HepG2 (cell line): Measurements from ENCODE around the gene CSDE1. TPM values are rescaled to one million over a fixed set of nuclear protein-coding genes. Genes with fewer than 3 reads are reported as not detected.

Experiments used
- GFI1 ChIP-seq: sonication (generic); formaldehyde crosslinking; IDR thresholded peaks from 2 replicates; pipeline ENCODE4 v1.5.0; 2020; ENCODE audit warnings: missing genetic modification reagents, mild to moderate bottlenecking, borderline replicate concordance
- HDAC2 ChIP-seq: sonication (generic); formaldehyde crosslinking; IDR thresholded peaks from 2 replicates; pipeline ENCODE4 v1.4.0; 2020; ENCODE audit warnings: missing genetic modification reagents
- HMG20A ChIP-seq: IDR thresholded peaks from 2 replicates; pipeline ENCODE4 v1.6.1; 2016; ENCODE audit warnings: borderline replicate concordance
- HNRNPL ChIP-seq: fragments of 200-400 bp; formaldehyde crosslinking; IDR thresholded peaks from 2 replicates; pipeline ENCODE4 v1.6.1; 2017; ENCODE audit warnings: mild to moderate bottlenecking, low read depth, low read length
- KDM5B ChIP-seq: sonication (generic); formaldehyde crosslinking; IDR thresholded peaks from 2 replicates; pipeline ENCODE4 v1.4.0; 2020; ENCODE audit warnings: missing genetic modification reagents, mild to moderate bottlenecking, borderline replicate concordance
- MAF1 ChIP-seq: sonication (generic); formaldehyde crosslinking; IDR thresholded peaks from 2 replicates; pipeline ENCODE4 v1.5.0; 2020; ENCODE audit warnings: missing genetic modification reagents, borderline replicate concordance
- MYNN ChIP-seq: sonication (generic); formaldehyde crosslinking; IDR thresholded peaks from 2 replicates; pipeline ENCODE4 v1.4.0; 2020; ENCODE audit warnings: mild to moderate bottlenecking, low read depth, missing genetic modification reagents
- NFKB2 ChIP-seq: sonication (generic); formaldehyde crosslinking; IDR thresholded peaks from 2 replicates; pipeline ENCODE4 v1.4.0; 2020; ENCODE audit warnings: missing genetic modification reagents, borderline replicate concordance
- NPAS2 ChIP-seq: sonication (generic); formaldehyde crosslinking; IDR thresholded peaks from 2 replicates; pipeline ENCODE4 v1.8.0; 2022; ENCODE audit warnings: mild to moderate bottlenecking, missing genetic modification reagents, borderline replicate concordance
- SNAI1 ChIP-seq: sonication (generic); formaldehyde crosslinking; IDR thresholded peaks from 2 replicates; pipeline ENCODE4 v1.5.0; 2020; ENCODE audit warnings: mild to moderate bottlenecking, missing genetic modification reagents, borderline replicate concordance
- ZBTB1 ChIP-seq: sonication (generic); formaldehyde crosslinking; IDR thresholded peaks from 2 replicates; pipeline ENCODE4 v1.4.0; 2020; ENCODE audit warnings: missing genetic modification reagents, borderline replicate concordance
- ZBTB42 ChIP-seq: sonication (generic); formaldehyde crosslinking; IDR thresholded peaks from 2 replicates; pipeline ENCODE4 v1.5.0; 2020; ENCODE audit warnings: mild to moderate bottlenecking, missing genetic modification reagents
- ZNF207 ChIP-seq: fragments of 450-650 bp; IDR thresholded peaks from 2 replicates; pipeline ENCODE4 v1.6.1; 2016; ENCODE audit warnings: antibody characterized with exemption, borderline replicate concordance
- ZNF510 ChIP-seq: sonication (generic); formaldehyde crosslinking; IDR thresholded peaks from 2 replicates; pipeline ENCODE4 v1.4.0; 2020; ENCODE audit warnings: low read depth, mild to moderate bottlenecking, missing genetic modification reagents
- ZNF766 ChIP-seq: sonication (generic); formaldehyde crosslinking; IDR thresholded peaks from 2 replicates; pipeline ENCODE4 v1.5.0; 2020; ENCODE audit warnings: missing genetic modification reagents, borderline replicate concordance
- ZNF891 ChIP-seq: sonication (generic); formaldehyde crosslinking; IDR thresholded peaks from 2 replicates; pipeline ENCODE4 v1.5.0; 2020; ENCODE audit warnings: mild to moderate bottlenecking, missing genetic modification reagents
- polyA plus RNA-seq, 8 experiments: library from polyadenylated mRNA; depleted of rRNA in 3 of 8; stranded (reverse) in 7 of 8; unstranded in 1 of 8; fragments of >200 nt; fragmentation: Illumina TruSeq in 4 of 8; extraction: Trizol in 4 of 8; gene quantifications; 2 replicates each; pipeline versions ENCODE4 v1.2.1 to v1.2.3, GENCODE V29; 2011 to 2016; ENCODE audit warnings: low read depth in 4 of 8, missing spikeins in 1 of 8, mixed read lengths in 1 of 8; ENCODE audit not compliant: insufficient read depth in 1 of 8
- total RNA-seq, 5 experiments: library from RNA; depleted of rRNA; stranded (reverse); fragments of >200 nt; fragmentation: Illumina TruSeq; extraction: Trizol; gene quantifications; 2 replicates each; pipeline ENCODE4 v1.2.3, GENCODE V29; 2016; ENCODE audit warnings: low read depth in 1 of 5
- TF ChIP-seq, protein P1 (sequence below): sonication (generic); formaldehyde crosslinking; conservative IDR thresholded peaks from 2 replicates; pipeline ENCODE4 v1.4.0; 2020; ENCODE audit warnings: mild to moderate bottlenecking, missing genetic modification reagents, moderate library complexity
- TF ChIP-seq, protein P2 (sequence below): sonication (generic); formaldehyde crosslinking; IDR thresholded peaks from 2 replicates; pipeline ENCODE4 v1.9.0; 2021; ENCODE audit warnings: mild to moderate bottlenecking, missing genetic modification reagents

The CSDE1 gene
- total and polyA plus RNA-seq, 2 of the 13 experiments (the other 11 are each of a cell fraction or from before 2014, with no cell fraction given), result 150 to 313 TPM

DNA sequence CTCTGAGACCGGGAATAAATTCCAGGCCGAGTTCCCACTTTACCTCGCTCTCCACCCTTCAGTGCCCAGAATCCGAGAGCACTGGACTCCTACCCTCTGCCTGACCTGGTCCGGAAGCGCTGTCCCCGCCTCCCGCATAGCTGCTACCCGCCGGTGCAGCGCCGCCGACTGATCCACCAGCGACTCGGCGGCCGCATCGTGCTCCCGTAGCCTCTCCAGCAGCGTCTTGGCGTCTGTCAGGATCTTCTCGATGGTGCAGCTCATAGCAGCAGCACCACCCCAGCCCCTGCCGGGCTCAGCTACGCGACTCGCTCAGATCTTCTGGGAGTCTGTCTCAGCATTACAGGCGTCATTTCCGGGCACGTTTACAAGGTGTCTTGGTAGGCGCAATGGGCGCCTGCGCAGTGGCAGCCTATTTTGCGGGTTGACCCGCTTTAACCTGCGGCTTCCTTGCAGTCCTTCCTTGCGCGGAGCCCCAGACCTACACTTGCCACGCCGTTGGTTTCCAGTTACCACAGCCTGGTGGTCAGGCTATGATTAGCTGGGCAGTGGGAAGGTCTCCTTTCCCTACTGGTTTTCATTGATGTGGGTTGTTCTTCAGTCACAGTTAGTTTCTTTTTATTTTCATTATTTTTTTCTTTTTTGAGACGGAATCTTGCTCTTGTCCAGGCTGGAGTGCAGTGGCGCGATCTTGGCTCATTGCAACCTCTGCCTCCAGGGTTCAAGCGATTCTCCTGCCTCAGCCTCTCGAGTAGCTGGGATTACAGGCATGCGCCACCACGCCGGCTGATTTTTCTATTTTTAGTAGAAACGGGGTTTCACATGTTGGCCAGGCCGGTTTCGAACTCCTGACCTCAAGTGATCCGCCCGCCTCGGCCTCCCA, 22.8 kb upstream of the CSDE1 start, which contains the start of gene SIKE1 (continued):
- TF ChIP-seq, protein P1, sequence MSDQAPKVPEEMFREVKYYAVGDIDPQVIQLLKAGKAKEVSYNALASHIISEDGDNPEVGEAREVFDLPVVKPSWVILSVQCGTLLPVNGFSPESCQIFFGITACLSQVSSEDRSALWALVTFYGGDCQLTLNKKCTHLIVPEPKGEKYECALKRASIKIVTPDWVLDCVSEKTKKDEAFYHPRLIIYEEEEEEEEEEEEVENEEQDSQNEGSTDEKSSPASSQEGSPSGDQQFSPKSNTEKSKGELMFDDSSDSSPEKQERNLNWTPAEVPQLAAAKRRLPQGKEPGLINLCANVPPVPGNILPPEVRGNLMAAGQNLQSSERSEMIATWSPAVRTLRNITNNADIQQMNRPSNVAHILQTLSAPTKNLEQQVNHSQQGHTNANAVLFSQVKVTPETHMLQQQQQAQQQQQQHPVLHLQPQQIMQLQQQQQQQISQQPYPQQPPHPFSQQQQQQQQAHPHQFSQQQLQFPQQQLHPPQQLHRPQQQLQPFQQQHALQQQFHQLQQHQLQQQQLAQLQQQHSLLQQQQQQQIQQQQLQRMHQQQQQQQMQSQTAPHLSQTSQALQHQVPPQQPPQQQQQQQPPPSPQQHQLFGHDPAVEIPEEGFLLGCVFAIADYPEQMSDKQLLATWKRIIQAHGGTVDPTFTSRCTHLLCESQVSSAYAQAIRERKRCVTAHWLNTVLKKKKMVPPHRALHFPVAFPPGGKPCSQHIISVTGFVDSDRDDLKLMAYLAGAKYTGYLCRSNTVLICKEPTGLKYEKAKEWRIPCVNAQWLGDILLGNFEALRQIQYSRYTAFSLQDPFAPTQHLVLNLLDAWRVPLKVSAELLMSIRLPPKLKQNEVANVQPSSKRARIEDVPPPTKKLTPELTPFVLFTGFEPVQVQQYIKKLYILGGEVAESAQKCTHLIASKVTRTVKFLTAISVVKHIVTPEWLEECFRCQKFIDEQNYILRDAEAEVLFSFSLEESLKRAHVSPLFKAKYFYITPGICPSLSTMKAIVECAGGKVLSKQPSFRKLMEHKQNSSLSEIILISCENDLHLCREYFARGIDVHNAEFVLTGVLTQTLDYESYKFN (CRISPR knock-in tag), result peak; percentile 60
- TF ChIP-seq NPAS2 (no peak), ZNF207 (no peak), ZNF891 (CRISPR knock-in tag) (peak; percentile 87; the same call in 1 of the 2 replicates), GFI1 (CRISPR knock-in tag) (no peak), ZNF766 (no peak), ZNF510 (CRISPR knock-in tag) (peak; percentile 72; the same call in 1 of the 2 replicates), MAF1 (CRISPR knock-in tag) (no peak), HDAC2 (CRISPR knock-in tag) (peak; percentile 92), ZBTB42 (CRISPR knock-in tag) (0 out of 2 replicates have a peak, but pooled peaks have one; percentile 65), KDM5B (peak; percentile 84), NFKB2 (peak; percentile 62; the same call in 1 of the 2 replicates), HMG20A (CRISPR knock-in tag) (no peak), HNRNPL (no peak), MYNN (CRISPR knock-in tag) (peak; percentile 31; the same call in 1 of the 2 replicates), SNAI1 (CRISPR knock-in tag) (no peak), ZBTB1 (CRISPR knock-in tag) (no peak)
- TF ChIP-seq, protein P2, sequence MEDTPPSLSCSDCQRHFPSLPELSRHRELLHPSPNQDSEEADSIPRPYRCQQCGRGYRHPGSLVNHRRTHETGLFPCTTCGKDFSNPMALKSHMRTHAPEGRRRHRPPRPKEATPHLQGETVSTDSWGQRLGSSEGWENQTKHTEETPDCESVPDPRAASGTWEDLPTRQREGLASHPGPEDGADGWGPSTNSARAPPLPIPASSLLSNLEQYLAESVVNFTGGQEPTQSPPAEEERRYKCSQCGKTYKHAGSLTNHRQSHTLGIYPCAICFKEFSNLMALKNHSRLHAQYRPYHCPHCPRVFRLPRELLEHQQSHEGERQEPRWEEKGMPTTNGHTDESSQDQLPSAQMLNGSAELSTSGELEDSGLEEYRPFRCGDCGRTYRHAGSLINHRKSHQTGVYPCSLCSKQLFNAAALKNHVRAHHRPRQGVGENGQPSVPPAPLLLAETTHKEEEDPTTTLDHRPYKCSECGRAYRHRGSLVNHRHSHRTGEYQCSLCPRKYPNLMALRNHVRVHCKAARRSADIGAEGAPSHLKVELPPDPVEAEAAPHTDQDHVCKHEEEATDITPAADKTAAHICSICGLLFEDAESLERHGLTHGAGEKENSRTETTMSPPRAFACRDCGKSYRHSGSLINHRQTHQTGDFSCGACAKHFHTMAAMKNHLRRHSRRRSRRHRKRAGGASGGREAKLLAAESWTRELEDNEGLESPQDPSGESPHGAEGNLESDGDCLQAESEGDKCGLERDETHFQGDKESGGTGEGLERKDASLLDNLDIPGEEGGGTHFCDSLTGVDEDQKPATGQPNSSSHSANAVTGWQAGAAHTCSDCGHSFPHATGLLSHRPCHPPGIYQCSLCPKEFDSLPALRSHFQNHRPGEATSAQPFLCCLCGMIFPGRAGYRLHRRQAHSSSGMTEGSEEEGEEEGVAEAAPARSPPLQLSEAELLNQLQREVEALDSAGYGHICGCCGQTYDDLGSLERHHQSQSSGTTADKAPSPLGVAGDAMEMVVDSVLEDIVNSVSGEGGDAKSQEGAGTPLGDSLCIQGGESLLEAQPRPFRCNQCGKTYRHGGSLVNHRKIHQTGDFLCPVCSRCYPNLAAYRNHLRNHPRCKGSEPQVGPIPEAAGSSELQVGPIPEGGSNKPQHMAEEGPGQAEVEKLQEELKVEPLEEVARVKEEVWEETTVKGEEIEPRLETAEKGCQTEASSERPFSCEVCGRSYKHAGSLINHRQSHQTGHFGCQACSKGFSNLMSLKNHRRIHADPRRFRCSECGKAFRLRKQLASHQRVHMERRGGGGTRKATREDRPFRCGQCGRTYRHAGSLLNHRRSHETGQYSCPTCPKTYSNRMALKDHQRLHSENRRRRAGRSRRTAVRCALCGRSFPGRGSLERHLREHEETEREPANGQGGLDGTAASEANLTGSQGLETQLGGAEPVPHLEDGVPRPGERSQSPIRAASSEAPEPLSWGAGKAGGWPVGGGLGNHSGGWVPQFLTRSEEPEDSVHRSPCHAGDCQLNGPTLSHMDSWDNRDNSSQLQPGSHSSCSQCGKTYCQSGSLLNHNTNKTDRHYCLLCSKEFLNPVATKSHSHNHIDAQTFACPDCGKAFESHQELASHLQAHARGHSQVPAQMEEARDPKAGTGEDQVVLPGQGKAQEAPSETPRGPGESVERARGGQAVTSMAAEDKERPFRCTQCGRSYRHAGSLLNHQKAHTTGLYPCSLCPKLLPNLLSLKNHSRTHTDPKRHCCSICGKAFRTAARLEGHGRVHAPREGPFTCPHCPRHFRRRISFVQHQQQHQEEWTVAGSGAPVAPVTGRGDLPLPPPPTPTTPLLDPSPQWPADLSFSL (CRISPR knock-in tag), result no peak
